ENCODE data around the gene UBE2L6.

GRCh38 chr11:57597916-57598830, 30.7 kb upstream of the UBE2L6 start:
- TF ChIP-seq CTCF (IDR thresholded peaks at IDR 0.05) (no peak), ZFX (IDR thresholded peaks at IDR 0.05; ENCODE audit: borderline replicate concordance) (no peak)
